K562 (cell line): ENCODE measurements around the gene CARD8. TPM values are rescaled to one million over a fixed set of nuclear protein-coding genes. Genes with fewer than 3 reads are reported as not detected.

Source experiments
- MTA2 ChIP-seq: fragments of 450-650 bp; IDR thresholded peaks from 2 replicates; pipeline ENCODE4 v1.6.1; 2016; ENCODE audit warnings: low read depth
- MTA3 ChIP-seq: fragments of 450-650 bp; formaldehyde crosslinking; IDR thresholded peaks from 2 replicates; pipeline ENCODE4 v1.6.1; 2017; ENCODE audit warnings: mild to moderate bottlenecking, borderline replicate concordance
- NCOR1 ChIP-seq: fragments of 450-650 bp; IDR thresholded peaks from 2 replicates; pipeline ENCODE4 v1.6.1; 2016; ENCODE audit warnings: mild to moderate bottlenecking, moderate library complexity
- NR3C1 ChIP-seq: sonication (generic); formaldehyde crosslinking; IDR thresholded peaks from 2 replicates; pipeline ENCODE4 v1.8.1; 2022; ENCODE audit warnings: missing genetic modification reagents
- SFPQ ChIP-seq: fragments of 200-400 bp; formaldehyde crosslinking; IDR thresholded peaks from 2 replicates; pipeline ENCODE4 v1.6.1; 2017; ENCODE audit warnings: mild to moderate bottlenecking, low read depth, low read length, moderate library complexity
- SMARCA4 ChIP-seq: fragments of 450-650 bp; IDR thresholded peaks from 2 replicates; pipeline ENCODE4 v1.6.1; 2016
- TEAD4 ChIP-seq, 2 experiments: sonication (generic) in 1 of 2; formaldehyde crosslinking in 1 of 2; IDR thresholded peaks; 2 replicates each; pipeline versions ENCODE4 v1.6.1 to v1.8.0; 2012 to 2022; ENCODE audit warnings: borderline replicate concordance in 1 of 2, inconsistent platforms in 1 of 2, low read length in 1 of 2, mild to moderate bottlenecking in 1 of 2, missing genetic modification reagents in 1 of 2
- THAP12 ChIP-seq: fragments of 250-450 bp; sonication (Bioruptor Pico); IDR thresholded peaks from 2 replicates; pipeline ENCODE4 v1.9.0; 2021; ENCODE audit warnings: mild to moderate bottlenecking, inconsistent platforms
- TSC22D4 ChIP-seq: fragments of 450-650 bp; IDR thresholded peaks from 2 replicates; pipeline ENCODE4 v1.6.1; 2016; ENCODE audit warnings: missing genetic modification characterization, missing biosample characterization, control low read depth
- ZC3H4 ChIP-seq: sonication (generic); formaldehyde crosslinking; IDR thresholded peaks from 2 replicates; pipeline ENCODE4 v1.9.0; 2021; ENCODE audit warnings: missing genetic modification reagents, borderline replicate concordance
- ZFPM2 ChIP-seq: fragments of 250-450 bp; sonication (Bioruptor Pico); IDR thresholded peaks from 2 replicates; pipeline ENCODE4 v1.5.1; 2022; ENCODE audit warnings: mild to moderate bottlenecking
- ZNF12 ChIP-seq: sonication (generic); formaldehyde crosslinking; IDR thresholded peaks from 2 replicates; pipeline ENCODE4 v1.4.0; 2020; ENCODE audit warnings: mild to moderate bottlenecking, missing genetic modification reagents
- ZNF184 ChIP-seq: sonication (generic); formaldehyde crosslinking; IDR thresholded peaks from 2 replicates; pipeline ENCODE4 v1.5.0; 2020; ENCODE audit warnings: missing genetic modification reagents
- ZNF740 ChIP-seq, 3 experiments: fragments of 200-800 bp in 1 of 3; sonication (Bioruptor generic) in 1 of 3; sonication (generic) in 1 of 3; formaldehyde crosslinking in 1 of 3; IDR thresholded peaks; 2 replicates each; pipeline versions ENCODE4 v1.6.1 to v1.8.0; 2016 to 2022; ENCODE audit warnings: mild to moderate bottlenecking in 2 of 3, missing compliant biosample characterization in 2 of 3, missing genetic modification characterization in 2 of 3, missing genetic modification reagents in 1 of 3
- polyA plus RNA-seq, 8 experiments: library from polyadenylated mRNA; depleted of rRNA in 4 of 8; stranded (reverse) in 5 of 8; unstranded in 3 of 8; fragments of >200 nt; fragmentation: Nextera tagmentation in 2 of 8; fragmentation: Illumina TruSeq in 1 of 8; extraction: Ambion mirVana in 2 of 8; extraction: Trizol in 1 of 8; gene quantifications; 2 replicates each; pipeline versions ENCODE4 v1.2.1 to v1.2.3, GENCODE V29; 2011 to 2014; ENCODE audit warnings: inconsistent platforms in 1 of 8, missing spikeins in 1 of 8
- total RNA-seq, 7 experiments: library from RNA; depleted of rRNA in 6 of 7; stranded (reverse); fragments of >200 nt in 6 of 7; fragmentation: Illumina TruSeq in 2 of 7; extraction: Trizol in 2 of 7; gene quantifications; 2 replicates each; pipeline versions ENCODE4 v1.2.1 to v1.2.3, GENCODE V29; 2011 to 2021; ENCODE audit warnings: low replicate concordance in 1 of 7
- TF ChIP-seq, protein P1 (sequence below): sonication (generic); formaldehyde crosslinking; IDR thresholded peaks from 2 replicates; pipeline ENCODE4 v1.8.1; 2023; ENCODE audit warnings: missing genetic modification reagents, mild to moderate bottlenecking, borderline replicate concordance
- TF ChIP-seq, protein P2 (sequence below): fragments of 450-650 bp; formaldehyde crosslinking; IDR thresholded peaks from 2 replicates; pipeline ENCODE4 v1.4.0; 2020; ENCODE audit warnings: mild to moderate bottlenecking, mixed read lengths

Gene CARD8
- total and polyA plus RNA-seq, 9 of the 15 experiments (the other 6 are each of a cell fraction or from before 2014, with no cell fraction given) = 11.5 to 26.4 (median 20.8) TPM

GRCh38 chr19:48254529-48254970 is 1.2 kb downstream of the CARD8 start (continued):
- TF ChIP-seq SMARCA4 = no peak
- TF ChIP-seq MTA3 = no peak
- TF ChIP-seq ZFPM2 (CRISPR knock-in tag) = no peak
- TF ChIP-seq, protein P1, sequence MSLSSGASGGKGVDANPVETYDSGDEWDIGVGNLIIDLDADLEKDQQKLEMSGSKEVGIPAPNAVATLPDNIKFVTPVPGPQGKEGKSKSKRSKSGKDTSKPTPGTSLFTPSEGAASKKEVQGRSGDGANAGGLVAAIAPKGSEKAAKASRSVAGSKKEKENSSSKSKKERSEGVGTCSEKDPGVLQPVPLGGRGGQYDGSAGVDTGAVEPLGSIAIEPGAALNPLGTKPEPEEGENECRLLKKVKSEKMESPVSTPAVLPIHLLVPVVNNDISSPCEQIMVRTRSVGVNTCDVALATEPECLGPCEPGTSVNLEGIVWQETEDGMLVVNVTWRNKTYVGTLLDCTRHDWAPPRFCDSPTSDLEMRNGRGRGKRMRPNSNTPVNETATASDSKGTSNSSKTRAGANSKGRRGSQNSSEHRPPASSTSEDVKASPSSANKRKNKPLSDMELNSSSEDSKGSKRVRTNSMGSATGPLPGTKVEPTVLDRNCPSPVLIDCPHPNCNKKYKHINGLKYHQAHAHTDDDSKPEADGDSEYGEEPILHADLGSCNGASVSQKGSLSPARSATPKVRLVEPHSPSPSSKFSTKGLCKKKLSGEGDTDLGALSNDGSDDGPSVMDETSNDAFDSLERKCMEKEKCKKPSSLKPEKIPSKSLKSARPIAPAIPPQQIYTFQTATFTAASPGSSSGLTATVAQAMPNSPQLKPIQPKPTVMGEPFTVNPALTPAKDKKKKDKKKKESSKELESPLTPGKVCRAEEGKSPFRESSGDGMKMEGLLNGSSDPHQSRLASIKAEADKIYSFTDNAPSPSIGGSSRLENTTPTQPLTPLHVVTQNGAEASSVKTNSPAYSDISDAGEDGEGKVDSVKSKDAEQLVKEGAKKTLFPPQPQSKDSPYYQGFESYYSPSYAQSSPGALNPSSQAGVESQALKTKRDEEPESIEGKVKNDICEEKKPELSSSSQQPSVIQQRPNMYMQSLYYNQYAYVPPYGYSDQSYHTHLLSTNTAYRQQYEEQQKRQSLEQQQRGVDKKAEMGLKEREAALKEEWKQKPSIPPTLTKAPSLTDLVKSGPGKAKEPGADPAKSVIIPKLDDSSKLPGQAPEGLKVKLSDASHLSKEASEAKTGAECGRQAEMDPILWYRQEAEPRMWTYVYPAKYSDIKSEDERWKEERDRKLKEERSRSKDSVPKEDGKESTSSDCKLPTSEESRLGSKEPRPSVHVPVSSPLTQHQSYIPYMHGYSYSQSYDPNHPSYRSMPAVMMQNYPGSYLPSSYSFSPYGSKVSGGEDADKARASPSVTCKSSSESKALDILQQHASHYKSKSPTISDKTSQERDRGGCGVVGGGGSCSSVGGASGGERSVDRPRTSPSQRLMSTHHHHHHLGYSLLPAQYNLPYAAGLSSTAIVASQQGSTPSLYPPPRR (CRISPR knock-in tag) = no peak
- TF ChIP-seq THAP12 (CRISPR knock-in tag) = no peak
- no peak for TF ChIP-seq NR3C1
- TF ChIP-seq ZNF740 (CRISPR knock-in tag; IDR thresholded peaks at IDR 0.05) = no peak
- TF ChIP-seq ZNF740 (tag; IDR thresholded peaks at IDR 0.05) = peak in 1 of 2 experiments; percentile 98; a peak in 2 of 4 replicates
- no peak for TF ChIP-seq ZNF184
- TF ChIP-seq NCOR1 = no peak
- TF ChIP-seq ZNF12 (CRISPR knock-in tag) = no peak
- TF ChIP-seq, protein P2, sequence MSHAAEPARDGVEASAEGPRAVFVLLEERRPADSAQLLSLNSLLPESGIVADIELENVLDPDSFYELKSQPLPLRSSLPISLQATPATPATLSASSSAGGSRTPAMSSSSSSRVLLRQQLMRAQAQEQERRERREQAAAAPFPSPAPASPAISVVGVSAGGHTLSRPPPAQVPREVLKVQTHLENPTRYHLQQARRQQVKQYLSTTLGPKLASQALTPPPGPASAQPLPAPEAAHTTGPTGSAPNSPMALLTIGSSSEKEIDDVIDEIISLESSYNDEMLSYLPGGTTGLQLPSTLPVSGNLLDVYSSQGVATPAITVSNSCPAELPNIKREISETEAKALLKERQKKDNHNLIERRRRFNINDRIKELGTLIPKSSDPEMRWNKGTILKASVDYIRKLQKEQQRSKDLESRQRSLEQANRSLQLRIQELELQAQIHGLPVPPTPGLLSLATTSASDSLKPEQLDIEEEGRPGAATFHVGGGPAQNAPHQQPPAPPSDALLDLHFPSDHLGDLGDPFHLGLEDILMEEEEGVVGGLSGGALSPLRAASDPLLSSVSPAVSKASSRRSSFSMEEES (CRISPR knock-in tag) = peak; percentile 44
- TF ChIP-seq TEAD4 (IDR thresholded peaks at IDR 0.05; ENCODE audit: low read length) = no peak
- no peak for TF ChIP-seq TEAD4 (CRISPR knock-in tag; IDR thresholded peaks at IDR 0.05; ENCODE audit: borderline replicate concordance)
- no peak for TF ChIP-seq TSC22D4
- no peak for TF ChIP-seq ZC3H4 (CRISPR knock-in tag)
- TF ChIP-seq SFPQ = no peak
- TF ChIP-seq MTA2 = no peak
